K562 (cell line): Measurements from ENCODE around the gene HLA-DOA. TPM values are rescaled to one million over a fixed set of nuclear protein-coding genes. Genes with fewer than 3 reads are reported as not detected.
A peak's percentile ranks its signal among the peaks of the same experiment; 100 is the strongest.

Experiments used
- BCOR ChIP-seq: fragments of 450-650 bp; IDR thresholded peaks from 2 replicates; pipeline ENCODE4 v1.6.1; 2016
- CHD2 ChIP-seq: IDR thresholded peaks from 2 replicates; pipeline ENCODE4 v1.6.1; 2011; ENCODE audit warnings: low read depth, low read length
- ESRRB ChIP-seq: fragments of 250-450 bp; sonication (Bioruptor Pico); IDR thresholded peaks from 2 replicates; pipeline ENCODE4 v1.5.0; 2020; ENCODE audit warnings: mild to moderate bottlenecking, moderate library complexity, borderline replicate concordance
- FOXK1 ChIP-seq: sonication (generic); formaldehyde crosslinking; IDR thresholded peaks from 2 replicates; pipeline ENCODE4 v1.8.0; 2022; ENCODE audit warnings: missing genetic modification reagents, mild to moderate bottlenecking, borderline replicate concordance
- GTF2F1 ChIP-seq: IDR thresholded peaks from 2 replicates; pipeline ENCODE4 v1.6.1; 2011; ENCODE audit warnings: low read depth, low read length, improper control_type of control experiment
- HDAC8 ChIP-seq: fragments of 450-650 bp; IDR thresholded peaks from 2 replicates; pipeline ENCODE4 v1.6.1; 2016; ENCODE audit warnings: mild to moderate bottlenecking, missing genetic modification characterization, moderate library complexity, missing compliant biosample characterization
- HMBOX1 ChIP-seq: sonication (generic); IDR thresholded peaks from 2 replicates; pipeline ENCODE4 v1.6.1; 2016
- MXI1 ChIP-seq: IDR thresholded peaks from 2 replicates; pipeline ENCODE4 v1.6.1; 2011; ENCODE audit warnings: low read depth, mild to moderate bottlenecking, improper control_type of control experiment, low read length
- NFRKB ChIP-seq: fragments of 450-650 bp; IDR thresholded peaks from 2 replicates; pipeline ENCODE4 v1.6.1; 2016; ENCODE audit warnings: low read depth
- PHTF2 ChIP-seq: fragments of 250-450 bp; sonication (Bioruptor Pico); IDR thresholded peaks from 2 replicates; pipeline ENCODE4 v1.5.0; 2021; ENCODE audit warnings: mild to moderate bottlenecking
- RUNX1 ChIP-seq: sonication (generic); IDR thresholded peaks from 2 replicates; pipeline ENCODE4 v1.6.1; 2016; ENCODE audit warnings: antibody characterized with exemption, low read depth
- SIN3A ChIP-seq, 2 experiments: fragments of 150-350 bp in 1 of 2; IDR thresholded peaks; 2 replicates each; pipeline ENCODE4 v1.6.1; 2011 to 2016; ENCODE audit warnings: borderline replicate concordance in 2 of 2, low read depth in 2 of 2, low read length in 2 of 2, mild to moderate bottlenecking in 2 of 2, moderate library complexity in 2 of 2; ENCODE audit not compliant: control insufficient read depth in 1 of 2
- SMARCC2 ChIP-seq: fragments of 450-650 bp; IDR thresholded peaks from 2 replicates; pipeline ENCODE4 v1.6.1; 2017; ENCODE audit warnings: antibody characterized with exemption, moderate library complexity, mild to moderate bottlenecking, low read depth
- SP2 ChIP-seq: IDR thresholded peaks from 2 replicates; pipeline ENCODE4 v1.6.1; 2011; ENCODE audit warnings: mild to moderate bottlenecking, low read depth, low read length, moderate library complexity; ENCODE audit not compliant: poor library complexity, severe bottlenecking; ENCODE audit errors: extremely low read depth
- SRF ChIP-seq, 2 experiments: fragments of 250-450, 450-650 bp in 1 of 2; sonication (Bioruptor Pico) in 1 of 2; sonication (generic) in 1 of 2; formaldehyde crosslinking; IDR thresholded peaks; 2 replicates each; pipeline versions ENCODE4 v1.5.0 to v1.5.1; 2020 to 2022; ENCODE audit warnings: mild to moderate bottlenecking in 1 of 2, missing genetic modification reagents in 1 of 2
- THAP12 ChIP-seq: fragments of 250-450 bp; sonication (Bioruptor Pico); IDR thresholded peaks from 2 replicates; pipeline ENCODE4 v1.9.0; 2021; ENCODE audit warnings: mild to moderate bottlenecking, inconsistent platforms
- ZBTB12 ChIP-seq: fragments of 250-450 bp; sonication (Bioruptor Pico); IDR thresholded peaks from 2 replicates; pipeline ENCODE4 v1.4.0; 2020
- ZFP36 ChIP-seq: fragments of 150-350 bp; IDR thresholded peaks from 2 replicates; pipeline ENCODE4 v1.6.1; 2018; ENCODE audit warnings: low read length, low read depth; ENCODE audit not compliant: partially characterized antibody
- ZNF274 ChIP-seq: IDR thresholded peaks from 2 replicates; pipeline ENCODE4 v1.6.1; 2011; ENCODE audit warnings: low read depth, mild to moderate bottlenecking, low read length, moderate library complexity, borderline replicate concordance
- ZNF639 ChIP-seq, 2 experiments: fragments of 200-800 bp in 1 of 2; sonication (Bioruptor generic) in 1 of 2; sonication (generic) in 1 of 2; formaldehyde crosslinking in 1 of 2; IDR thresholded peaks in 1 of 2; conservative IDR thresholded peaks in 1 of 2; 2 replicates each; pipeline versions ENCODE4 v1.5.0 to v1.6.1; 2016 to 2020; ENCODE audit warnings: missing compliant biosample characterization in 1 of 2, missing genetic modification characterization in 1 of 2, missing genetic modification reagents in 1 of 2
- polyA plus RNA-seq, 8 experiments: library from polyadenylated mRNA; depleted of rRNA in 4 of 8; stranded (reverse) in 5 of 8; unstranded in 3 of 8; fragments of >200 nt; fragmentation: Nextera tagmentation in 2 of 8; fragmentation: Illumina TruSeq in 1 of 8; extraction: Ambion mirVana in 2 of 8; extraction: Trizol in 1 of 8; gene quantifications; 2 replicates each; pipeline versions ENCODE4 v1.2.1 to v1.2.3, GENCODE V29; 2011 to 2014; ENCODE audit warnings: inconsistent platforms in 1 of 8, missing spikeins in 1 of 8
- total RNA-seq, 7 experiments: library from RNA; depleted of rRNA in 6 of 7; stranded (reverse); fragments of >200 nt in 6 of 7; fragmentation: Illumina TruSeq in 2 of 7; extraction: Trizol in 2 of 7; gene quantifications; 2 replicates each; pipeline versions ENCODE4 v1.2.1 to v1.2.3, GENCODE V29; 2011 to 2021; ENCODE audit warnings: low replicate concordance in 1 of 7

The HLA-DOA gene
- total and polyA plus RNA-seq, 9 of the 15 experiments (the other 6 are each of a cell fraction or from before 2014, with no cell fraction given), result 0.07 TPM; not detected in 8

- no peak for TF ChIP-seq HMBOX1
- no peak for TF ChIP-seq SMARCC2
- TF ChIP-seq SP2, result no peak
- TF ChIP-seq RUNX1, result no peak
- no peak for TF ChIP-seq ESRRB (CRISPR knock-in tag)
- TF ChIP-seq MXI1, result 0 out of 2 replicates have a peak, but pooled peaks have one; percentile 16
- no peak for TF ChIP-seq SRF (CRISPR knock-in tag; IDR thresholded peaks at IDR 0.05)
- TF ChIP-seq THAP12 (CRISPR knock-in tag), result no peak
- TF ChIP-seq GTF2F1, result no peak
- peak; percentile 91 for TF ChIP-seq NFRKB
- TF ChIP-seq CHD2, result peak; percentile 55; the same call in 1 of the 2 replicates
- 0 out of 2 replicates have a peak, but pooled peaks have one; percentile 12 for TF ChIP-seq FOXK1 (CRISPR knock-in tag)
- no peak for TF ChIP-seq ZFP36
- peak in 1 of 2 experiments; percentile 67; a peak in 1 of 4 replicates for TF ChIP-seq SIN3A (IDR thresholded peaks at IDR 0.05; ENCODE audit: borderline replicate concordance in 2 of 2, control insufficient read depth in 1 of 2, low read depth in 2 of 2, low read length in 2 of 2)
- TF ChIP-seq PHTF2, result no peak
- TF ChIP-seq HDAC8 (tag), result peak; percentile 92; the same call in 1 of the 2 replicates
- TF ChIP-seq ZNF274, result no peak
- TF ChIP-seq BCOR, result no peak
- no peak for TF ChIP-seq ZBTB12 (CRISPR knock-in tag)
- peak in 1 of 2 experiments; percentile 63; a peak in 1 of 4 replicates for TF ChIP-seq ZNF639 (CRISPR knock-in tag; conservative IDR thresholded peaks at IDR 0.05 in 1 of 2, IDR thresholded peaks at IDR 0.05 in 1 of 2)
Observed at GRCh38 chr6:32968867-32969684, 40.3 kb downstream of the HLA-DOA start (continued).
